Bronchial epithelial cell (primary cell): ENCODE data around the gene REL. TPM values are rescaled to one million over a fixed set of nuclear protein-coding genes. Genes with fewer than 3 reads are reported as not detected.
A peak's percentile ranks its signal among the peaks of the same experiment; 100 is the strongest.

Source experiments
- DNase-seq: peaks from one replicate; pipeline ENCODE4 v3.0.0-alpha.2; 2010; ENCODE audit warnings: low read depth
- FAIRE-seq: peaks from 2 replicates; lab custom pipeline; 2011; peaks lifted over from hg19 to GRCh38; lab: Jason Lieb, UNC
- H3K27me3 ChIP-seq: 2 replicates; pipeline ENCODE4 v1.5.1; 2011; ENCODE audit warnings: low read length; ENCODE audit not compliant: control insufficient read depth, insufficient read depth
- H3K36me3 ChIP-seq: 2 replicates; pipeline ENCODE4 v1.5.1; 2011; ENCODE audit warnings: low read length; ENCODE audit not compliant: control insufficient read depth, insufficient read depth
- H3K4me3 ChIP-seq: 2 replicates; pipeline ENCODE4 v1.5.1; 2011; ENCODE audit warnings: mild to moderate bottlenecking, low read depth, low read length, control low read depth
- total RNA-seq: library from RNA; depleted of rRNA; stranded (reverse); fragments of >200 nt; gene quantifications from 2 replicates; pipeline ENCODE4 v1.2.1, GENCODE V29; 2014
- TF ChIP-seq, protein P1 (sequence below): IDR thresholded peaks from 2 replicates; pipeline ENCODE4 v1.5.1; 2011; ENCODE audit warnings: mild to moderate bottlenecking, moderate library complexity, low read length, control low read depth, inconsistent platforms; ENCODE audit not compliant: insufficient read depth, severe bottlenecking

Gene REL
- total RNA-seq, 1 donor from 2014 or later, result 9.0 TPM

DNA sequence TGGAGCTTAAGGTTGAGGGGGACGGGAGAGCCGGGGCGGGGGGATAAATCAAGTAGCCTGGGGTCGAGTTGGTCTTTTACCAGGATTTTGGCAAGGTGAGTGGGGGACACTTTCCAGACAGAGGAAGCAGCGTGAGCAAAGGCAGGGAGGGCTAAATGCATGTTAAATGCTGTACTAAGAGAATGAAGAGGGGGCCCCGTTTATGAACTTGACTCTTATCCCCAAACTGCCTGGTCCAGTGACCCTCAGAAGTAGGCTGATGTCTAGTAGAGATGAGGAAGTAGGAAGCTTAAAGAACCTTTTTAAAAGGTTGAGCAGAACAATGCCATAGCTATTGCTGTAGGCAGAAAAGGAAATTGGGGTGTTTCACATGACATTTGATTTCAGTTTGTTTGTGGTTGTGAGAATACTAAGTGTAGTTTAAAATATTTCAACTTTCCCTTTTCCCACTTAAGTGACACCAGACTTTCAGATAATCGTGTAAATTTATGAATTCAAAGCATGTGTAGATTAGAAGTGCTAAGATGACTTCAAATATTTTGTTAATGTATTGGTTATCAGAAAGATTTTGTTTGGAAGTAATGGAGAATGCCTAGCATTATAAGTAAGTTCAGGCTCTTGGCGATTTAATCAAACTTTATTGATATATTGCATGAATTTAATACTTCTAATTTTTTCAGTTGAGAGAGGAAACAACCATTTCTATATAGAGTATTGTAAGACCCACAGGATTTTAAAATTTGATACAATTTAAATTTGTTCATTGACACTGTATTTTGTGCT is 1.8 kb downstream of the REL start:
- H3K4me3 ChIP-seq, result peak overlapping the region; percentile 92
- DNase-seq (peak; percentile 51), FAIRE-seq (no peak)
- no peaks in the 10 kb centered on the region for H3K36me3 ChIP-seq
- TF ChIP-seq, protein P1, sequence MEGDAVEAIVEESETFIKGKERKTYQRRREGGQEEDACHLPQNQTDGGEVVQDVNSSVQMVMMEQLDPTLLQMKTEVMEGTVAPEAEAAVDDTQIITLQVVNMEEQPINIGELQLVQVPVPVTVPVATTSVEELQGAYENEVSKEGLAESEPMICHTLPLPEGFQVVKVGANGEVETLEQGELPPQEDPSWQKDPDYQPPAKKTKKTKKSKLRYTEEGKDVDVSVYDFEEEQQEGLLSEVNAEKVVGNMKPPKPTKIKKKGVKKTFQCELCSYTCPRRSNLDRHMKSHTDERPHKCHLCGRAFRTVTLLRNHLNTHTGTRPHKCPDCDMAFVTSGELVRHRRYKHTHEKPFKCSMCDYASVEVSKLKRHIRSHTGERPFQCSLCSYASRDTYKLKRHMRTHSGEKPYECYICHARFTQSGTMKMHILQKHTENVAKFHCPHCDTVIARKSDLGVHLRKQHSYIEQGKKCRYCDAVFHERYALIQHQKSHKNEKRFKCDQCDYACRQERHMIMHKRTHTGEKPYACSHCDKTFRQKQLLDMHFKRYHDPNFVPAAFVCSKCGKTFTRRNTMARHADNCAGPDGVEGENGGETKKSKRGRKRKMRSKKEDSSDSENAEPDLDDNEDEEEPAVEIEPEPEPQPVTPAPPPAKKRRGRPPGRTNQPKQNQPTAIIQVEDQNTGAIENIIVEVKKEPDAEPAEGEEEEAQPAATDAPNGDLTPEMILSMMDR, result no peak
- no peaks in the 10 kb centered on the region for H3K27me3 ChIP-seq

DNA sequence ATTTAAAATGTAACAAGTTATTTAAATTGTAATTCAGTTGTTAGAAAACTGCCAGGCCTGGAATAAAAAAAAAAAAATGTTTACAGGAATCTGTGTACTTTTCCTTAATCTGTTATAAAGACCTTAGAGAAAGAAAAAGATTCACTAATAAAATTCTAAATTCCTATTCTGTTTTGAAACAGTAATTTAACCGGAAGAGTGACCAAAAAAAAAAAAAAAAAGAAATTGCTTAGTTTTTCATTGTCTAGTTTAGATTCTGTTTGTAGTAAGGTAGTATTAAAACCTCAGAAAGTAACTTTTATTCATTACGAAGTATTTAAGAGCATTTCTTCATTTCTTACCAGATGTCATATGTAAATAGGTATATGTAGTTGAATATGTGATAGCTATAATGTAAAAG is 2.5 kb downstream of the REL start:
- no peak for DNase-seq
- Histone ChIP-seq H3K4me3 (peak overlapping the region; percentile 27), H3K36me3 (no peaks in the 10 kb centered on the region), H3K27me3 (no peaks in the 10 kb centered on the region)
- no peak for FAIRE-seq
- TF ChIP-seq, protein P1, result no peak

DNA sequence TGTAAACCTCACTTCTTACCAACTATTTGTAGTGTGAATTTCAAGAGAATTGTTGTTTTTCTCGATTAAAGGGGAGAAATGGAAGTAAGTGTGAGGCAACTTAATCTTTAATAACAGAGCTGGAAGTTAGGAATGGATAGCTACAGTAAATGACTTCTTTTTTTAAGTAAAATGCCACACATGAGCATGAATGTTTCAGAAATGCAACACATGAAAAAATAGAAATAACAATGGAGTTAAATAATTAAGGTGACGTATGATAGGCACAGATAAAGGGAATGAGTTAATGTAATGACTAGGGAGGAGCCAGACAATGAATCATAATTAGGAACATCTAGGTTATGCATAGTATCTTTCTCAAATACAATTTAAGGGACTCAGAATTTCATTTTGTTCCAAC is 3.4 kb downstream of the REL start:
- no peaks in the 10 kb centered on the region for H3K27me3 ChIP-seq
- DNase-seq (peak; percentile 87), FAIRE-seq (no peak)
- H3K36me3 ChIP-seq, result no peaks in the 10 kb centered on the region
- TF ChIP-seq, protein P1, result no peak
- H3K4me3 ChIP-seq, result peak overlapping the region; percentile 27

DNA sequence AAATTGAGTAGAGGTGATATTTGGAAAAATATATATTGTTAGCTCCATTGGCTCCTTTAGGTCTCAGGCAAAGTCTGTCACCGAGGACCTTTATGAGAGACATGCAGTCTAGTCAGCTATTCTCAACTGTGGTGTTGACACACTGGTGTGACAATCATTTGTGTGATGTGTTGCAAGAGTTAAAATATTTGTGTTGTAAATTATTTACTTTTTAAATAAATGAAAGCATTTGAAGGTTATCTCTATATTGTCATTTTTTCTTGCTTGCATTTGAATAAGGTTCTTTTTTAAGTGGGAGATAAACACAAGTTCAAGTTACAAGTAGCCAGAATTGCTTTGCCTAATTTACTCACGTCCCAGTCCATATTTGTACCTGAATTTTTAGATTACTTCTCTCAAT is 4.3 kb downstream of the REL start:
- TF ChIP-seq, protein P1, result no peak
- DNase-seq, result peak; percentile 35
- no peaks in the 10 kb centered on the region for H3K27me3 ChIP-seq
- no peak for FAIRE-seq
- H3K36me3 ChIP-seq, result no peaks in the 10 kb centered on the region
- no peak overlapping the region for H3K4me3 ChIP-seq

DNA sequence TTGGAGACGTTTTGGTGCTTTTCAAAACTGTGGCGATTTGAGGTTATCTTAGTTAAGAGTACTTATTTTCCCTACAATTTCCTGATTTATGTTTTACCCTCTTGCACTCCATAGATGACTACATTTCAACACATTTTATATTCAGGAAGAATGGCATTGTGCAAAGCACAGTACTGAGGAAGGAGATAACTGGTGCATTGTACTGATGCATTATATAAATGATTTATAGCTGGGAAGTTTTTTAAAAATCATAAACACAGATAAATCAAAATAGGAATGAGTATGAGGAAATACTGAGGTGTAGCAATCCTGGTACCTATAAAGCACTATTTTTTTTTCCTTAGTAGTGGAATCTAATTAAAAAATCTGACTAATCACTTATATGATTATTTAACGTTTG is 5.6 kb downstream of the REL start:
- FAIRE-seq (no peak), DNase-seq (no peak)
- TF ChIP-seq, protein P1, result no peak
- Histone ChIP-seq H3K4me3 (no peak overlapping the region), H3K27me3 (no peaks in the 10 kb centered on the region), H3K36me3 (no peaks in the 10 kb centered on the region)
